ENCODE data around the gene NRDE2.

GRCh38 chr14:90291699-90292098 lies 40.0 kb downstream of the NRDE2 start:
- no peak for TF ChIP-seq ZFX (IDR thresholded peaks at IDR 0.05)
- TF ChIP-seq CTCF (conservative IDR thresholded peaks at IDR 0.05) = no peak
